H9 (cell line): ENCODE data around the gene HSD17B3. TPM values are rescaled to one million over a fixed set of nuclear protein-coding genes. Genes with fewer than 3 reads are reported as not detected.

Experiments
- DNase-seq: peaks from one replicate; pipeline ENCODE4 v3.0.0-alpha.2; 2017
- H2AFZ ChIP-seq: one replicate; pipeline ENCODE4 v1.6.1; 2013; ENCODE audit warnings: mild to moderate bottlenecking, low read length, control low read depth, moderate library complexity
- H2AK5ac ChIP-seq: 2 replicates; pipeline ENCODE4 v1.6.1; 2013; ENCODE audit warnings: low read length, control low read depth, mixed read lengths; ENCODE audit not compliant: insufficient read length
- H2BK120ac ChIP-seq: one replicate; pipeline ENCODE4 v1.6.1; 2013; ENCODE audit warnings: low read depth, mild to moderate bottlenecking, low read length, control low read depth, inconsistent platforms; ENCODE audit not compliant: poor library complexity, severe bottlenecking
- H2BK12ac ChIP-seq: 2 replicates; pipeline ENCODE4 v1.6.1; 2013; ENCODE audit warnings: low read length, control low read depth, mixed read lengths, low read depth; ENCODE audit not compliant: insufficient read length
- H2BK15ac ChIP-seq: 2 replicates; pipeline ENCODE4 v1.6.1; 2013; ENCODE audit warnings: low read depth, low read length, control low read depth
- H2BK20ac ChIP-seq: one replicate; pipeline ENCODE4 v1.6.1; 2013; ENCODE audit warnings: low read depth, mild to moderate bottlenecking, low read length, control low read depth, inconsistent platforms; ENCODE audit not compliant: poor library complexity, severe bottlenecking
- H2BK5ac ChIP-seq: 2 replicates; pipeline ENCODE4 v1.6.1; 2013; ENCODE audit warnings: low read length, control low read depth, mixed read lengths; ENCODE audit not compliant: insufficient read length
- H3K14ac ChIP-seq: 2 replicates; pipeline ENCODE4 v1.6.1; 2013; ENCODE audit warnings: low read length, control low read depth; ENCODE audit not compliant: insufficient read depth
- H3K18ac ChIP-seq: 2 replicates; pipeline ENCODE4 v1.6.1; 2013; ENCODE audit warnings: low read depth, mild to moderate bottlenecking, mixed read lengths, low read length, control low read depth; ENCODE audit not compliant: insufficient read length
- H3K23ac ChIP-seq: 2 replicates; pipeline ENCODE4 v1.6.1; 2013; ENCODE audit warnings: low read length, control low read depth, mixed read lengths, low read depth; ENCODE audit not compliant: insufficient read length
- H3K23me2 ChIP-seq: 2 replicates; pipeline ENCODE4 v1.6.1; 2013; ENCODE audit warnings: low read depth, mild to moderate bottlenecking, mixed read lengths, low read length, control low read depth; ENCODE audit not compliant: insufficient read length, poor library complexity, severe bottlenecking
- H3K27ac ChIP-seq: 2 replicates; pipeline ENCODE4 v1.5.1; 2013; ENCODE audit warnings: low read length, control low read depth, mixed read lengths, low read depth; ENCODE audit not compliant: insufficient read length
- H3K27me3 ChIP-seq: 2 replicates; pipeline ENCODE4 v1.6.1; 2013; ENCODE audit warnings: low read length, control low read depth, inconsistent platforms; ENCODE audit not compliant: insufficient read depth
- H3K4ac ChIP-seq: 2 replicates; pipeline ENCODE4 v1.6.1; 2013; ENCODE audit warnings: low read depth, mild to moderate bottlenecking, control low read depth, inconsistent platforms, low read length, moderate library complexity
- H3K4me1 ChIP-seq: 2 replicates; pipeline ENCODE4 v1.6.1; 2013; ENCODE audit warnings: low read length, control low read depth, inconsistent platforms; ENCODE audit not compliant: insufficient read depth
- H3K4me2 ChIP-seq: 2 replicates; pipeline ENCODE4 v1.6.1; 2013; ENCODE audit warnings: low read length, control low read depth, mixed read lengths; ENCODE audit not compliant: insufficient read length, insufficient read depth
- H3K56ac ChIP-seq: 2 replicates; pipeline ENCODE4 v1.6.1; 2013; ENCODE audit warnings: low read depth, mild to moderate bottlenecking, mixed read lengths, low read length, control low read depth; ENCODE audit not compliant: insufficient read length
- H3K79me1 ChIP-seq: 2 replicates; pipeline ENCODE4 v1.6.1; 2013; ENCODE audit warnings: low read depth, mild to moderate bottlenecking, moderate library complexity, low read length, control low read depth, inconsistent platforms; ENCODE audit not compliant: insufficient read depth, poor library complexity, severe bottlenecking
- H3K79me2 ChIP-seq: 2 replicates; pipeline ENCODE4 v1.6.1; 2013; ENCODE audit warnings: low read length, control low read depth, inconsistent platforms; ENCODE audit not compliant: insufficient read depth
- H3K9ac ChIP-seq: 2 replicates; pipeline ENCODE4 v1.6.1; 2013; ENCODE audit warnings: low read length, control low read depth, mixed read lengths; ENCODE audit not compliant: insufficient read length; ENCODE audit errors: extremely low read depth
- H3K9me3 ChIP-seq: one replicate; pipeline ENCODE4 v1.6.1; 2013; ENCODE audit warnings: low read depth, low read length, inconsistent platforms; ENCODE audit not compliant: control insufficient read depth
- H3T11ph ChIP-seq: one replicate; pipeline ENCODE4 v1.6.1; 2013; ENCODE audit warnings: mild to moderate bottlenecking, low read length, control low read depth, inconsistent platforms
- H4K20me1 ChIP-seq: one replicate; pipeline ENCODE4 v1.6.1; 2013; ENCODE audit not compliant: control insufficient read depth, insufficient read length, insufficient read depth
- H4K5ac ChIP-seq: 2 replicates; pipeline ENCODE4 v1.6.1; 2013; ENCODE audit warnings: low read depth, mild to moderate bottlenecking, mixed read lengths, low read length, control low read depth; ENCODE audit not compliant: insufficient read length
- H4K8ac ChIP-seq: replicated peaks from 2 replicates; pipeline ENCODE4 v1.6.1; 2013; ENCODE audit warnings: low read length, control low read depth, mixed read lengths, low read depth; ENCODE audit not compliant: insufficient read length
- H4K91ac ChIP-seq: 2 replicates; pipeline ENCODE4 v1.6.1; 2013; ENCODE audit warnings: low read depth, mild to moderate bottlenecking, moderate library complexity, mixed read lengths, low read length, control low read depth; ENCODE audit not compliant: insufficient read length
- H3K27ac Mint-ChIP-seq, 3 experiments: 2 replicates in 2 of 3; 3 replicates in 1 of 3; pipeline ENCODE4 v1.8.0; 2020 to 2021; ENCODE audit warnings: mixed read lengths in 3 of 3, mild to moderate bottlenecking in 1 of 3, moderate library complexity in 1 of 3
- H3K27me3 Mint-ChIP-seq: 2 replicates; pipeline ENCODE4 v1.8.0; 2021; ENCODE audit warnings: low read depth, mild to moderate bottlenecking, moderate library complexity, mixed read lengths
- H3K36me3 Mint-ChIP-seq, 3 experiments: 2 replicates in 2 of 3; 3 replicates in 1 of 3; pipeline ENCODE4 v1.8.0; 2020 to 2021; ENCODE audit warnings: low read depth in 3 of 3, mixed read lengths in 3 of 3; ENCODE audit not compliant: insufficient read depth in 1 of 3
- H3K4me1 Mint-ChIP-seq, 2 experiments: 2 replicates each; pipeline ENCODE4 v1.8.0; 2020; ENCODE audit warnings: mixed read lengths in 2 of 2
- H3K4me3 Mint-ChIP-seq, 2 experiments: 2 replicates in 1 of 2; 3 replicates in 1 of 2; pipeline ENCODE4 v1.8.0; 2020 to 2021; ENCODE audit warnings: mild to moderate bottlenecking in 2 of 2, mixed read lengths in 2 of 2, moderate library complexity in 1 of 2
- H3K9me3 Mint-ChIP-seq, 2 experiments: 2 replicates in 1 of 2; 3 replicates in 1 of 2; pipeline ENCODE4 v1.8.0; 2020; ENCODE audit warnings: mild to moderate bottlenecking in 2 of 2, mixed read lengths in 2 of 2, moderate library complexity in 1 of 2
- WGBS: extraction: QIAGEN DNeasy Blood & Tissue Kit; methylation state at CpG from one replicate; pipeline ENCODE4 v1.1.7; 2013; ENCODE audit warnings: missing lambda C conversion rate, low lambda C conversion rate, mixed read lengths; ENCODE audit not compliant: insufficient read length; ENCODE audit errors: extremely low coverage; 5-methylcytosine and 5-hydroxymethylcytosine counted together
- total RNA-seq: library from RNA; stranded (reverse); gene quantifications from 2 replicates; pipeline ENCODE4 v1.2.1, GENCODE V29; 2021
- TF ChIP-seq, protein P1 (sequence below): fragments of 200-600 bp; sonication (generic); conservative IDR thresholded peaks from 3 replicates; pipeline ENCODE4 v1.8.0; 2021; ENCODE audit warnings: antibody characterized with exemption, mild to moderate bottlenecking

Gene HSD17B3
- total RNA-seq, 1 experiment from 2014 or later, result not detected

DNA sequence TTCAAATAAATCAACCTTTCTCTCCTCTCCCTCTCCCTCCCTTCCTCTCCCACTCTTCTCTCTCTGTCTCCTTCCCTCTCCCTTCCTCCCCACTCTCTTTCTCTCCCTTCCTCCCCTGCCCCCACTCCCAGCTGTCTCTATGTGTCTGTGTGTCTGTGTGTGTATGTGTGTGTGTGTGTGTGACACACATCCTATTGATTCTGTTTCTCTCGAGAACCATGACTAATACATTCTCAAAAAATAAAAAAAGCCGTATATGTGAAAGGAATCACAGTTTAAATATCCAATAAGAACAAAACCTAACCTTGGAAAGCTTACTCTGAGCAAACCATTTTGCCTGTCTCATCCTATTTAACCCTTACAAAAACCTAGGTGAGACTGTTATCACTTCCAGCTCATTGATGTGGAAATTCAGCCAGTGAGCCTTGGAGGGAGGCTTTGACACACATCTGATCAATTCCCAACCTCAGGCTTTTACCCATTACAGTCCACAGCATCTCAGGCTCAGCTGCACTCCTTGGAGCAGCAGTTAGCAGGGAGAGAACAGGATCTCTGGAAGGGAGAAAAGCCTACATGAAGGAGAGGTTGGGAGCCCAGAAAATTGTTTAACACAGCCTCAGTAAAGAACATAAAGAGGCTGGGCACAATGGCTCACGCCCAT lies 8.3 kb downstream of the HSD17B3 start:
- H3K27me3 Mint-ChIP-seq, result 0 out of 2 replicates have a peak, but pooled peaks cover 4% of the 10 kb centered on the region
- peaks cover 3 to 9% (median 4%) of the 10 kb centered on the region in 3 experiments; a peak in 5 of 7 replicates for H3K36me3 Mint-ChIP-seq
- Histone ChIP-seq H2BK12ac (no peak overlapping the region), H2AK5ac (no peak overlapping the region), H3K4ac (no peak overlapping the region), H3K4me1 (peaks cover 5% of the 10 kb centered on the region; the same call in 1 of the 2 replicates), H3K23me2 (no peaks in the 10 kb centered on the region), H4K91ac (no peak overlapping the region), H3K79me1 (no peaks in the 10 kb centered on the region), H3K14ac (no peak overlapping the region), H3K4me2 (no peak overlapping the region), H3K9me3 (no peaks in the 10 kb centered on the region), H2AFZ (no peak overlapping the region), H2BK20ac (no peak overlapping the region), H4K20me1 (no peaks in the 10 kb centered on the region), H2BK15ac (no peak overlapping the region), H2BK5ac (no peak overlapping the region), H3K56ac (no peak overlapping the region), H3K18ac (no peak overlapping the region), H3K23ac (no peak overlapping the region), H4K8ac (no peak overlapping the region), H2BK120ac (no peak overlapping the region), H4K5ac (no peak overlapping the region), H3T11ph (no peak overlapping the region), H3K27ac (no peak overlapping the region), H3K9ac (no peak overlapping the region), H3K27me3 (no peaks in the 10 kb centered on the region), H3K79me2 (no peaks in the 10 kb centered on the region)
- TF ChIP-seq, protein P1, sequence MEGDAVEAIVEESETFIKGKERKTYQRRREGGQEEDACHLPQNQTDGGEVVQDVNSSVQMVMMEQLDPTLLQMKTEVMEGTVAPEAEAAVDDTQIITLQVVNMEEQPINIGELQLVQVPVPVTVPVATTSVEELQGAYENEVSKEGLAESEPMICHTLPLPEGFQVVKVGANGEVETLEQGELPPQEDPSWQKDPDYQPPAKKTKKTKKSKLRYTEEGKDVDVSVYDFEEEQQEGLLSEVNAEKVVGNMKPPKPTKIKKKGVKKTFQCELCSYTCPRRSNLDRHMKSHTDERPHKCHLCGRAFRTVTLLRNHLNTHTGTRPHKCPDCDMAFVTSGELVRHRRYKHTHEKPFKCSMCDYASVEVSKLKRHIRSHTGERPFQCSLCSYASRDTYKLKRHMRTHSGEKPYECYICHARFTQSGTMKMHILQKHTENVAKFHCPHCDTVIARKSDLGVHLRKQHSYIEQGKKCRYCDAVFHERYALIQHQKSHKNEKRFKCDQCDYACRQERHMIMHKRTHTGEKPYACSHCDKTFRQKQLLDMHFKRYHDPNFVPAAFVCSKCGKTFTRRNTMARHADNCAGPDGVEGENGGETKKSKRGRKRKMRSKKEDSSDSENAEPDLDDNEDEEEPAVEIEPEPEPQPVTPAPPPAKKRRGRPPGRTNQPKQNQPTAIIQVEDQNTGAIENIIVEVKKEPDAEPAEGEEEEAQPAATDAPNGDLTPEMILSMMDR, result no peak
- H3K4me1 Mint-ChIP-seq, result peaks cover 14 to 21% of the 10 kb centered on the region in 2 experiments
- no peak for DNase-seq
- no peak overlapping the region for H3K27ac Mint-ChIP-seq
- no CpG with 5 or more reads among the region's 3 CpGs for WGBS
- no peak overlapping the region for H3K4me3 Mint-ChIP-seq
- H3K9me3 Mint-ChIP-seq, result peaks cover 9 to 14% of the 10 kb centered on the region in 2 experiments
